ENCODE data around the gene THSD4.

Gene THSD4

DNA sequence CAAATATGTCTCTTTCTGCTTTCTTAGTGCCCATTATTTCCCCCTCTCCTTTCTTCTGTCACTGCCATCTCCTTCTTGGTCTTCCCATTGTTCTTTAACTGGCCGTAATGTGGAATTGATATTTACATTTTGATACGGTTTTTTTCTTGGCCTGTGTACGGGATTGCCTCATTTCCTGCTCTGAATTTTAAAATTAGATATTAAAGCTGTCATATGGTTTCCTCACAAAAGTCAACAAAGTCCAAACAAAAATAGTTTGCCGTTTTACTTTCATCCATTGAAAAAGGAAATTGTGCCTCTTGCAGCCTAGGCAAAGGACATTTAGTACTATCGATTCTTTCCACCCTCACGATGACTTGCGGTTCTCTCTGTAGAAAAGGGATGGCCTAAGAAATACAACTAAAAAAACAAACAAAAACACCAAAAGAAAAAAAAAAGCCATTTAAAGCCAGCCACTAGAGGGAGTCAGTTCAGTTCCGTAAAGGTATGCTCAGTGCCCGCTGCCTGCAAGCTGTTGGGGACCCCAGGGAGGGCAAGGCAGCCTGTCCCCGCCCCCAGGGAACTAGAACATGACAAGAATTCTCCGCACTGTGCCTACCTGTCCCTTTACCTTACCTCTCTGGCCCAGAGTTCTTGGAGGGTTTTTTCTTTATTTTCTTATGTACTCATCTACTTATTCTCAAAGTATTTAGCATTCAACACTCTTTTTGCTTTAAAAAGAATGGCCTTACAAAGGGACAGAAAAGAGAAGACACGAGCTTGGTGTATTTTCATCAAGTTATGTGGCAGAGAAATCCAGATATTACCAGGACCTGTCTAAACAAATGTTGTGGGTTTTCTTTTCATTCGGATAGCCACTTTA lies 665.1 kb downstream of the THSD4 start:
- no peak for DNase-seq

DNA sequence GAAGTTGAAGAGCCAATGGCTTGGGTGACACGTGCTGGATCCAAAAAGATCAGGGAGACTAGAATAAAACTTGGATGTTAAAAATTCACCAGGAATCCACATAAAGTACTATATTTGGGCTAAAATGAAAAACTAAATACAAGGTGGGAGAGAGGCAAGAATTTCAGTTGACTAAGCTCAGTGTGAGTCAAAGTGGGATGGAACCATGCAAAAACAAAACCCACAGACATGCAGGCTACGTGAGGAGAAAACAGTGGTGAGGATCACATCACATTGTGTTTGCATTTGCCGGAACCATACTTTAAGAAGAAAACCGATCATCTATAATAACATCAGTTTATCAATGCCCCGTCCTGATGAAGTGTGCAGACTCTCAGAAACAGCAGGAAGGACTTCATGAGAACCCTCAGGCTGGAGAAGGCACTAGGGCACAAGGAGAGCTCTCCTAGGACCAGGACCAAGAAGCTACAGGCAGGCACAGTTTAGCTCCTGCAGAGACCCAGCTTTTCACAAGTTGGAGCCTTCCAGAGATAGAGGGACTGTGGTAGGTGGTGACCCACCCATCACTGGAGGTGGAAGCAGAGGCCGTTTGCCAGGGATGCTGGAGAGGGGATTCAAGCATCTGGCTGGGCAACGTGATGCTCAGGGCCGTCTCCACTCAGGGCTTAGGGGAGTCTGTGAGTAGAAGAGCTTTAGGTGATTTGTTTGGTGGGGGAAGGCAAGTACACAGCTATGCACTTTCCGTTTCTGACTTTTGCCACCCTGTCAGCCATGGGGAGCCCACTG lies 666.1 kb downstream of the THSD4 start:
- no peak for DNase-seq

- DNase-seq, result no peak
Observed at GRCh38 chr15:71781965-71782265, 666.6 kb downstream of the THSD4 start.

GRCh38 chr15:71782422-71783165 lies 667.3 kb downstream of the THSD4 start:
- no peak for DNase-seq

GRCh38 chr15:71784719-71785118 lies 669.4 kb downstream of the THSD4 start:
- no peak for DNase-seq

DNA sequence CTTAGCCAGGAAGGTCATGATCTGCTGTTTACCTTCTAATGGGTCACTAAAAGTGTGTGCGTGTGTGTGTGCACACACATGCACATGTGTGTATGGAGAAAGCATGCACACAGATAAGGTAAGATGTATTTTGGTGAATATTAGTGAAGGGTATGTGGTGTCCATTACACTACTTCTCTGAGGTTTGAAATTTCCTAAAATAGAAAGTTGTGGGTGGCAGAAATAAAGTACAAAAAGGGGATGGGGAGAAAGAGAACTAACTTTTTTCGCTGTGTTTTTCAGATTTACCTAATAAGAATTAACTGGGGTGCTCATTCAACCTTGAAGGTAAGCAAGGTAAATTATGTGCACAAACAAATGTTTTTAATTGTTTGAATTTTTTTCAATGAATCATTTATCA lies 670.7 kb downstream of the THSD4 start:
- no peak for DNase-seq

- no peak for DNase-seq
Observed at GRCh38 chr15:71786673-71787072, 671.4 kb downstream of the THSD4 start.

- no peak for DNase-seq
Observed at GRCh38 chr15:71788646-71789579, 673.6 kb downstream of the THSD4 start.

DNA sequence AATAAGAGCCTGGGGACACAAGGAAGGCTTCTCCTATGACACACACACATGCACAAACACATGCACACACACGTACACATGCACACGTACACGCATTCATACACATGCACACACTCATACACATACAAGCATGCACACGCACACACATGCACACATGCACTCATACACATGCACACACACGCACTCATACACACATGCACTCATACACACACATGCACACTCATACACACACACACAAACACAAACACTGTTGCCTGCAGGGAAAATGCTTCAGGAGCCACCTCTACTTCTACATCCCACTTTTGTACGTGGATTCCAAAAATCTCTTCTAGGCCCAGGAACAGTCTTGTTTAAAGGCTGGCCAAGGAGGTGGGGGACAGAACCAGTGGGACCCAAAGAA lies 674.3 kb downstream of the THSD4 start:
- DNase-seq, result no peak

DNA sequence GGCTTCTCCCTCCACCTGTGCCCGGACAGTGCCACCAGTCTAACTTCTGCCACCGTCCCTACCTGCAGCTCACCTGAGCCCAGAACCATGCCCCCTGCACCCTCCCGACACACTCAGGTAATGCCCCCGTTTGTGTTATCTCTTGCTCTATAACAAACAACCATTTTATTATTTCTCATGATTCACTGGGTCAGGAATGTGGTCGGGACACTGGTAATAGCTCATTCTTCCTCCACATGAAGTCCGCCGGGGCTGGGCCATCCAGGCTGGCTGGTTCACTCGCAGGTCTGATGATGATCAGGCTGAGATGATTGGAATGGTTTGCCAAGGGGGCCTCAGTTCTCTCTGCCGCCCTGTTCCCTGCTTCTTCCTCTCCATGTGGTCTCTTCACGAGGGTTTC lies 674.8 kb downstream of the THSD4 start:
- no peak for DNase-seq

DNA sequence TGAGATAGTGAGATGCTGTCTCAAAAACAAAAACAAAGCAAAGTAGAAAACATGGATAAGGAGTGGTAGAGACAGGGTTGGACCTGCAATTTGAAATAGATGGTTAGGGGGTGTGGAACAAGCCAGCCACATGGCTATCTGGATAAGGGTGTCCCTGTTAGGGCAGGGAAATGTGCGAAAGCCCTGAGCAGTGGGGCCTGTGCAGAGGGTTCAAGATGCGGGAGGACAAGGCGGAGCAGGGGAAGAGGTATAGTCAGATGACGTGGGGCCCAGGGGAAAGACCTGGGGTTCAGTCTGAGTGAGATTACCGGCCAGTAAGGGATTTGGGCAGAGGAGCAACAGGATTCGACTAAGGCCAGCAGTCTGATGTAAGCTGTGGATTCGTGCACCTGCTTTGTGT lies 676.7 kb downstream of the THSD4 start:
- no peak for DNase-seq

- DNase-seq, result no peak
Observed at GRCh38 chr15:71792521-71792920, 677.2 kb downstream of the THSD4 start.

- DNase-seq, result no peak
Observed at GRCh38 chr15:71798641-71799040, 683.4 kb downstream of the THSD4 start.

GRCh38 chr15:71800190-71800589 lies 684.9 kb downstream of the THSD4 start:
- DNase-seq, result no peak

DNA sequence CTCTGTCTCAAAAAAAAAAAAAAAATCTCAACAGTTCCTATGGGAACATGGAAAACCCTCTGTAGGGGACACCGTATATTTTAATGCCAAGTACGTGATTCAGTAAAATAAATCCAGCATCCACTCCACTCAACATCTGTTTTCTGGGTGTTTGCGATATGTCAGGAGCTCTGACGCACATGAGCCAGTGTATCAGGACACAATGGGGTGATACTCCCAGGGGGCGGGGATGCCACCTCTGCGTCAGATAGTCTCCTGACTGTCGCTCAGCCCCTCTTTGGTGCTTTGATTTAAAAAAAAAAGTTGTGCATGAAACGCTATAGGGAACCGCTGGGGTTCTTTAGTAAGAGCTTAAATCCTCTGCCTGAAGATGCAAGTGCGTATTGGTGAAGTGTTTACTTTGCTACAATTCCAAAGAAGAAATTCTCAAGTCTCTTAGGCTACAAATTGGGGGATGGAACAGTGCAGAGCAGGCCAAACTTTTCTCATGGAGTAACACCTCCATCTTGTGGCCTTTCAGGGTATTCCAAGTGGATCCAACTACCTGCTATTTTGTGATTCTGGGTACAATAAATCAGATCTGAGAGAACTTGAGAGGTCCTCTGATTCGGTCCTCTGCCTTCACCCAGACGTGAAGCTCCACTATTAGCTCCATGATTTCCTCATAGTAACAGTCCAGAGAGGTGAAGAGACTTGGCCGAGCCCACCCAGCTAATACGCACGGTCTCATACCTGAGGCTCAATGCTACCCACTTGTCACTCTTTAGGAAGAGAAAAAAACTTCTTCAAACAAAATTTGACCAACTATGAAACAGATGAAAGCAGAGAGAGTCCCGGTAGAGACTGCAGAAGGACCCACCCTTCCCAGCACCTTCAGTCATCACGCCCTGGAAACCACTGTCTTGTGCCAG lies 685.8 kb downstream of the THSD4 start:
- DNase-seq, result no peak

DNA sequence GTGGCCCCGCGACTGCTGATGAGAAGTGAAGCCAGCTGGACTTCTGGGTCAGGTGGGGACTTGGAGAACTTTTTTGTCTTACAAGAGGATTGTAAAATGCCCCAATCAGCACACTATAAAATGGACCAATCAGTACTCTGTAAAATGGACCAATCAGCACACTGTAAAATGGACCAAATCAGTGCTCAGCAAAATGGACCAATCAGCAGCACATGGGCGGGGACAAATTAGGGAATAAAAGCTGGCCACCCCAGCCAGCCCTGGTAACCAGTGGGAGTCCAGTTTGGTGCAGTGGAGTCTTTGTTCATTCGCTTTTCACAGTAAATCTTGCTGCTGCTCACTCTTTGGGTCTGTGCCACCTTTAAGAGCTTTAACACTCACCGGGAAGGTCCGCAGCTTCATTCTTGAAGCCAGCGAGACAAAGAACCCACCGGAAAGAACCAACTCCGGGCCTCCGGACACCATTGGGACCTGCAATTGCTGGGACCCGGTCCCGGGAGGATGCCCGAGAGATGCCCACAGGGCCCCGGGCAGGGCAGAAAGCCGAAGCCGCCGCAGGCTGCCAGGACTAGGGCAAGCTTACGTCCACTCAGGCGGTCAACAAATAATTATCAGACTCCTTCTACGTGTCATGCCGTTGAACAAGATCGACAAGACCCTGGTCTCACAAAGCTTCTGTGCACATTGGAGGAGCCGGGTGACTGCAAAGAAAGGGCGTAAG lies 686.8 kb downstream of the THSD4 start:
- DNase-seq, result no peak

DNA sequence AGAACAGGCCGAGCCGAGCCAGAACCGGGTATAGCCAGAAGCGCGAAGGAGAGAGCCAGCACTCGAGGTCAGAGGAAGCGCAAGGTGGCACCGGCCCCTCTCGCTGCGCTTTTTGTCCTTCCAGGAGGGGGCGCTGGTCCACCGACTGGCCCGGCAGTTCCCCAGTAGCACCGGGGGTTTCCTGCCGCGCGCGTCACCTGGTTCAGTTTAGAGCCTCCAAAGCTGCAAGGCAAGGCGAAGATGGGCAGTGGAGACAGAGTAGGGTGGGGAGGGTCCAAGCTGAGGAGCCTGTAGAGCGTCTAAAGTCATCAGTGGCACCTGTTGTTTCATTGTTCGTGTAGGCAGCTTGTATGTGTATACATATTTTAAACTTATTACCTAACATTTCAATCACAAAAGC lies 687.5 kb downstream of the THSD4 start:
- DNase-seq, result no peak

DNA sequence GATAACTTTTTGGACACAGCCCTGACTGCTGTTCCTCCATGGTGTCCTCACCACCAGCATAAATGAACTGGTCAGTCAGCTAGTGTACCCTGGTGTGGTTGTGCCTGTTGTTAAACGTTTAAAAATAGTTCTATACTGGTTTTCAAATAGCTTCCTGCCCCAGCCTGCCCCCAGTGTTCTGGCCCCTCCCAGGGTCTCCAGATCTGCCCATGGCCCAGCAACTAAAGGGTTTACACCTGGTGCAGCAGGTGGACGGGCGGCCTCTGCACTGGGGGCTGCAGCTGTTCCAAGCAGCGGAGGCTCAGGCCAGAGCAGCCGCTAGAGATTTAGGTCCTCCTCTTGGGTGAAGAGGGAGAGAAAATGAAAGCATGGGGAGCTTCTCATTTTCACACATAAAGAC lies 689.0 kb downstream of the THSD4 start:
- no peak for DNase-seq

DNA sequence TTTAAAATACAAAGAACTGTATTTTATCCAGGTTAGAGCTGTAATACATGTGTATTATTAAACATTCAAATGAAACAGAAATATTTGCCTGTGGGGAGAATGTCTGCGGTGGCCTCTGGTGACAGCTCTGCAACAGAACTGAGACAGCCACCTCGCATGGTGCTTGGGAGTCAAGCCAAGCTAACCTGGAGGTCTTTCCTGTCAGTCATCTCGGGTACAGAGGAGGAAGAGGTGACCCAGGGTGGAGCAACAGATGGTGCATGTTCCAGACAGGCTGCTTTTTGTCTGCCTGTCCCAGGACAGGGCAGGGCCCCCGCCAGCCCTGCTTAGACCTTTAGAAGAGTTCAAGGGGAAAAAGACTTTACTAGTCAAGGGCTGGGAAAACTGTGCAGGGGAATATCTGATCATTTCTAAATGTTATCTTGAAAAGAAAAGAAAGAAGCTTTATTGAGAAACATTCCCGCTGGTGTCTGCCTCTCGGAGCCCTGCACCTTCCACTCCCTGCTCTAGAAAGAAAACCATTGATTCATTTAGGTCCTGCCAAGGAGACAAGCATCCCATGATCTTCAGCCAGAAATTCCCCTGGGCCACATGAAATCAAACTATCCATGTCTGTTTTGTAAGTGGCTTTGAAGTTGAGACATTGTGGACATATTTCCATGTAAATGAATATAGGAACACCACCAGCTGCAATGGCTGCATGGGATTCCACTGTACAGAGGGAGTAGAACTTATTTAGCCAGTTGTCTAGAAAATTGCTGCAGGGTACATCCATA lies 689.6 kb downstream of the THSD4 start:
- no peak for DNase-seq

DNA sequence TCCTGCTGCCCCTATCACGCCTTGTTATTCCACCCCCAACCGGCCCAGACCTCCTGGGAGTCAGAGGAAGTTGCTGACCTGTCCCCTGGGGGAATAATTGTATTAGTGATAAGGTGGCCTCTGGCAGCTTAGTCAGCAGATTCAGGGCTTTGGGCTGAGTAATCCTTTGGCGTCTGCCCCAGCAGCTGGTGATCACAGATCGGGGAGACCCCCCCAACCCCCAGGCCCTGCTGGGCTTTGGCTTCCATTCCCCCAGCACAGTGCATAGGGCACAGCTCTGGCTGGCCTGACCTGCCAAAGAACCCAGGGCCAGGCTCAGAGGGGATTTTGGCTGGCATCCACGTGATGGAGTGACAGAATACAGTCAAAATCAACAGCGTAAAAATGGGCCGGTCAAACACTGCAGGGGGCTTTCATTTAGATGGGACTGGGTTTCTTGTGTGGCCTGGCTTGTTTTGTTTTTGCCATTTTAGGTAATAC lies 691.2 kb downstream of the THSD4 start:
- no peak for DNase-seq

All from cerebellar nuclear complex (tissue), 1 donor.